ENCODE data around the gene LIMK2. TPM values are rescaled to one million over a fixed set of nuclear protein-coding genes. Genes with fewer than 3 reads are reported as not detected.

LIMK2 gene
- total RNA-seq, 4 donors from 2014 or later, result 4.0 to 12.6 (median 7.1) TPM

GRCh38 chr22:31327806-31328543 lies 115.9 kb downstream of the LIMK2 start:
- no peaks in the 10 kb centered on the region for H3K27me3 ChIP-seq
- no peaks in the 10 kb centered on the region for H3K9me3 ChIP-seq
- intact Hi-C loops (cut with DNase I; ENCODE audit: low total_unique reads), result no loop called here
- H3K36me3 ChIP-seq, result peaks cover 0 to 49% of the 10 kb centered on the region in 2 donors
- H3K4me3 ChIP-seq, result no peak overlapping the region
- in situ Hi-C loops (cut with MboI; ENCODE audit: low sequenced_read_pairs in 4 of 4), result loop anchor here in 1 of 4 donors (25.0 kb wide), 1 partner anchor 309 kb away; no protein-coding TSS in a partner anchor
- peaks cover 9 to 19% of the 10 kb centered on the region in 2 donors for H3K4me1 ChIP-seq
- peak overlapping the region in 1 of 4 donors; percentile 58 for H3K27ac ChIP-seq
- TF ChIP-seq, protein P1, sequence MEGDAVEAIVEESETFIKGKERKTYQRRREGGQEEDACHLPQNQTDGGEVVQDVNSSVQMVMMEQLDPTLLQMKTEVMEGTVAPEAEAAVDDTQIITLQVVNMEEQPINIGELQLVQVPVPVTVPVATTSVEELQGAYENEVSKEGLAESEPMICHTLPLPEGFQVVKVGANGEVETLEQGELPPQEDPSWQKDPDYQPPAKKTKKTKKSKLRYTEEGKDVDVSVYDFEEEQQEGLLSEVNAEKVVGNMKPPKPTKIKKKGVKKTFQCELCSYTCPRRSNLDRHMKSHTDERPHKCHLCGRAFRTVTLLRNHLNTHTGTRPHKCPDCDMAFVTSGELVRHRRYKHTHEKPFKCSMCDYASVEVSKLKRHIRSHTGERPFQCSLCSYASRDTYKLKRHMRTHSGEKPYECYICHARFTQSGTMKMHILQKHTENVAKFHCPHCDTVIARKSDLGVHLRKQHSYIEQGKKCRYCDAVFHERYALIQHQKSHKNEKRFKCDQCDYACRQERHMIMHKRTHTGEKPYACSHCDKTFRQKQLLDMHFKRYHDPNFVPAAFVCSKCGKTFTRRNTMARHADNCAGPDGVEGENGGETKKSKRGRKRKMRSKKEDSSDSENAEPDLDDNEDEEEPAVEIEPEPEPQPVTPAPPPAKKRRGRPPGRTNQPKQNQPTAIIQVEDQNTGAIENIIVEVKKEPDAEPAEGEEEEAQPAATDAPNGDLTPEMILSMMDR (IDR thresholded peaks at IDR 0.05 in 4 of 5, conservative IDR thresholded peaks at IDR 0.05 in 1 of 5), result no peak
- no peak for TF ChIP-seq POLR2A (IDR thresholded peaks at IDR 0.05)
- ATAC-seq (no peak), DNase-seq (no peak)

- DNase-seq, result no peak
These were observed 116.5 kb downstream of the LIMK2 start for GRCh38 chr22:31328544-31328960.

GRCh38 chr22:31329029-31329428 lies 116.9 kb downstream of the LIMK2 start:
- H3K36me3 ChIP-seq, result peaks cover 0 to 57% of the 10 kb centered on the region in 2 donors
- H3K27me3 ChIP-seq, result no peaks in the 10 kb centered on the region
- intact Hi-C loops (cut with DNase I; ENCODE audit: low total_unique reads) (no loop called here), in situ Hi-C loops (cut with MboI; ENCODE audit: low sequenced_read_pairs in 4 of 4) (loop anchor here in 1 of 4 donors (25.0 kb wide), 1 partner anchor 308 kb away; no protein-coding TSS in a partner anchor)
- peak in 1 of 2 donors; percentile 39 for ATAC-seq
- H3K4me1 ChIP-seq, result peaks cover 9 to 19% of the 10 kb centered on the region in 2 donors
- H3K9me3 ChIP-seq, result no peaks in the 10 kb centered on the region
- no peak for DNase-seq
- H3K27ac ChIP-seq, result peak overlapping the region; percentile 39 to 70 (median 54)
- H3K4me3 ChIP-seq, result no peak overlapping the region
- TF ChIP-seq POLR2A (IDR thresholded peaks at IDR 0.05), result no peak
- TF ChIP-seq, protein P1 (IDR thresholded peaks at IDR 0.05 in 4 of 5, conservative IDR thresholded peaks at IDR 0.05 in 1 of 5), result no peak

More at GRCh38 chr22:31328544-31328960, 116.5 kb downstream of the LIMK2 start:
- no peak for TF ChIP-seq POLR2A (IDR thresholded peaks at IDR 0.05)
- TF ChIP-seq, protein P1 (IDR thresholded peaks at IDR 0.05 in 4 of 5, conservative IDR thresholded peaks at IDR 0.05 in 1 of 5), result no peak
- Histone ChIP-seq H3K36me3 (peaks cover 0 to 53% of the 10 kb centered on the region in 2 donors), H3K4me3 (no peak overlapping the region), H3K27me3 (no peaks in the 10 kb centered on the region), H3K4me1 (peaks cover 9 to 19% of the 10 kb centered on the region in 2 donors), H3K9me3 (no peaks in the 10 kb centered on the region), H3K27ac (peak overlapping the region in 2 of 4 donors; percentile 58 to 70)
- intact Hi-C loops (cut with DNase I; ENCODE audit: low total_unique reads), result no loop called here
- in situ Hi-C loops (cut with MboI; ENCODE audit: low sequenced_read_pairs in 4 of 4), result loop anchor here in 1 of 4 donors (25.0 kb wide), 1 partner anchor 309 kb away; no protein-coding TSS in a partner anchor
- no peak for ATAC-seq

Other genes with a start within 250 kb of the LIMK2 start
- gene MORC2, start 243.5 kb upstream of the LIMK2 start, total RNA-seq, result 10 to 100 TPM; 20.2 to 31.2 (median 27.7) TPM
- gene TUG1, start 243.0 kb upstream of the LIMK2 start, total RNA-seq, result 10 to 100 TPM; 14.3 to 23.9 (median 15.8) TPM
- gene SMTN, start 131.0 kb upstream of the LIMK2 start, total RNA-seq, result 100 to 1,000 TPM in 1 of 4 donors, 10 to 100 TPM in 3; 39.5 to 104 (median 45.3) TPM
- gene SELENOM, start 104.7 kb upstream of the LIMK2 start, total RNA-seq, result 100 to 1,000 TPM; 144 to 184 (median 157) TPM
- gene INPP5J, start 89.3 kb upstream of the LIMK2 start, total RNA-seq, result under 1 TPM; 0.15 to 0.33 (median 0.28) TPM
- not detected for gene PLA2G3, start 71.8 kb upstream of the LIMK2 start, total RNA-seq
- 10 to 100 TPM; 23.8 to 28.1 (median 27.6) TPM for gene RNF185, start 52.1 kb upstream of the LIMK2 start, total RNA-seq
- 10 to 100 TPM; 11.2 to 28.3 (median 14.5) TPM for gene PIK3IP1, start 80.2 kb downstream of the LIMK2 start, total RNA-seq
- gene PATZ1, start 134.0 kb downstream of the LIMK2 start, total RNA-seq, result 10 to 100 TPM in 1 of 4 donors, 1 to 10 TPM in 3; 8.4 to 11.5 (median 9.2) TPM
- 100 to 1,000 TPM; 117 to 136 (median 127) TPM for gene DRG1, start 187.3 kb downstream of the LIMK2 start, total RNA-seq